ENCODE data around the gene ZDHHC20.

The ZDHHC20 gene

GRCh38 chr13:21476893-21477472 is 17.9 kb upstream of the ZDHHC20 start:
- peak; percentile 91 for TF ChIP-seq CTCF (IDR thresholded peaks at IDR 0.05)

- TF ChIP-seq CTCF (IDR thresholded peaks at IDR 0.05) = no peak
These were observed 16.0 kb upstream of the ZDHHC20 start for GRCh38 chr13:21475115-21475514.

- TF ChIP-seq CTCF (IDR thresholded peaks at IDR 0.05) = no peak
These were observed 11.7 kb upstream of the ZDHHC20 start for GRCh38 chr13:21470785-21471184.

- no peak for TF ChIP-seq CTCF (IDR thresholded peaks at IDR 0.05)
These were observed 7.4 kb upstream of the ZDHHC20 start for GRCh38 chr13:21466527-21466926.

GRCh38 chr13:21465710-21466160 is 6.6 kb upstream of the ZDHHC20 start:
- no peak for TF ChIP-seq CTCF (IDR thresholded peaks at IDR 0.05)

- no peak for TF ChIP-seq CTCF (IDR thresholded peaks at IDR 0.05)
These were observed 4.3 kb upstream of the ZDHHC20 start for GRCh38 chr13:21463424-21463823.

GRCh38 chr13:21461131-21461530 is 2.0 kb upstream of the ZDHHC20 start:
- no peak for TF ChIP-seq CTCF (IDR thresholded peaks at IDR 0.05)

GRCh38 chr13:21458451-21458812 is 671 bp downstream of the ZDHHC20 start:
- no peak for TF ChIP-seq CTCF (IDR thresholded peaks at IDR 0.05)

All from LNCAP (cell line).